ENCODE data around the gene KRABD2.
"Not testable (repeated sequence)": the region's sequence is repeated elsewhere in the genome, so short reads cannot be mapped to it uniquely, and the experiment has no call there.

The KRABD2 gene

GRCh38 chr17:8392674-8393469 is 16.4 kb upstream of the KRABD2 start:
- DNase-seq (ENCODE audit: low spot score), result no peak

- no peak for DNase-seq (ENCODE audit: low spot score)
Measured at GRCh38 chr17:8392274-8392673, 15.8 kb upstream of the KRABD2 start.

- DNase-seq (ENCODE audit: low spot score), result peak; percentile 54
Measured at GRCh38 chr17:8391711-8392110, 15.2 kb upstream of the KRABD2 start.

- no peak for DNase-seq (ENCODE audit: low spot score)
Measured at GRCh38 chr17:8387914-8388651, 11.6 kb upstream of the KRABD2 start.

- no peak for DNase-seq (ENCODE audit: low spot score)
Measured at GRCh38 chr17:8386841-8387240, 10.3 kb upstream of the KRABD2 start.

GRCh38 chr17:8384801-8385378 is 8.4 kb upstream of the KRABD2 start:
- peak; percentile 86 for DNase-seq (ENCODE audit: low spot score)

GRCh38 chr17:8383143-8383822 is 6.8 kb upstream of the KRABD2 start, which contains the start of gene RPL26:
Gene RPL26 (minus strand): TSS chr17:8383193. CDS start chr17:8382310, 883 bp downstream.
- DNase-seq (ENCODE audit: low spot score), result peak; percentile 99

GRCh38 chr17:8382880-8383142 is 6.3 kb upstream of the KRABD2 start:
- DNase-seq (ENCODE audit: low spot score), result peak; percentile 31

GRCh38 chr17:8382052-8382879 is 5.8 kb upstream of the KRABD2 start:
- no peak for DNase-seq (ENCODE audit: low spot score)

- no peak for DNase-seq (ENCODE audit: low spot score)
Measured at GRCh38 chr17:8380049-8380448, 3.5 kb upstream of the KRABD2 start.

GRCh38 chr17:8378117-8378516 is 1.6 kb upstream of the KRABD2 start:
- DNase-seq (ENCODE audit: low spot score), result not testable (repeated sequence)

- no peak for DNase-seq (ENCODE audit: low spot score)
Measured at GRCh38 chr17:8377422-8377821, 918 bp upstream of the KRABD2 start.

- no peak for DNase-seq (ENCODE audit: low spot score)
Measured at GRCh38 chr17:8375738-8376259, 705 bp downstream of the KRABD2 start.

- not testable (repeated sequence) for DNase-seq (ENCODE audit: low spot score)
Measured at GRCh38 chr17:8373856-8374255, 2.6 kb downstream of the KRABD2 start.

GRCh38 chr17:8372422-8372821 is 4.1 kb downstream of the KRABD2 start:
- no peak for DNase-seq (ENCODE audit: low spot score)

GRCh38 chr17:8371786-8372185 is 4.7 kb downstream of the KRABD2 start:
- DNase-seq (ENCODE audit: low spot score), result no peak

- DNase-seq (ENCODE audit: low spot score), result no peak
Measured at GRCh38 chr17:8369944-8370343, 6.6 kb downstream of the KRABD2 start.

- no peak for DNase-seq (ENCODE audit: low spot score)
Measured at GRCh38 chr17:8368193-8368592, 8.3 kb downstream of the KRABD2 start.

- peak; percentile 62 for DNase-seq (ENCODE audit: low spot score)
Measured at GRCh38 chr17:8366231-8366630, 10.3 kb downstream of the KRABD2 start.

- peak; percentile 61 for DNase-seq (ENCODE audit: low spot score)
Measured at GRCh38 chr17:8365143-8365542, 11.4 kb downstream of the KRABD2 start.

GRCh38 chr17:8362651-8363332 is 13.7 kb downstream of the KRABD2 start:
- DNase-seq (ENCODE audit: low spot score), result no peak
